Mucosa of descending colon (tissue), 3 donors: ENCODE data around the gene KRTAP4-1. TPM values are rescaled to one million over a fixed set of nuclear protein-coding genes. Genes with fewer than 3 reads are reported as not detected.
"Not testable (repeated sequence)": the region's sequence is repeated elsewhere in the genome, so short reads cannot be mapped to it uniquely, and the experiment has no call there.

Experiments
- ATAC-seq: fragments of 200-7000 bp; cut with Tn5 transposase; one replicate; pipeline ENCODE4 v1.9.1; 2020; ENCODE audit warnings: mild to moderate bottlenecking, moderate library complexity
- DNase-seq, 3 donors: peaks; one replicate each; pipeline ENCODE4 v3.0.0-alpha.2; 2020
- H3K36me3 ChIP-seq: fragments of 200-600 bp; one replicate; pipeline ENCODE4 v1.8.0; 2021; ENCODE audit warnings: low read depth, mild to moderate bottlenecking
- H3K4me1 ChIP-seq: fragments of 200-600 bp; one replicate; pipeline ENCODE4 v1.8.0; 2021; ENCODE audit warnings: low read depth, mild to moderate bottlenecking
- H3K4me3 ChIP-seq: fragments of 200-600 bp; one replicate; pipeline ENCODE4 v1.8.0; 2021; ENCODE audit warnings: mild to moderate bottlenecking
- H3K9me3 ChIP-seq: fragments of 200-600 bp; one replicate; pipeline ENCODE4 v1.8.0; 2021; ENCODE audit warnings: mild to moderate bottlenecking
- intact Hi-C, 2 donors: fragments of 100-400 bp; cut with DNase I in 1 of 2; cut with micrococcal nuclease in 1 of 2; formaldehyde crosslinking; loops; one replicate each; pipeline versions ENCODE4 v1.11.0 to v1.11.1; 2022; cut with DNase I, micrococcal nuclease
- long read RNA-seq, 2 donors: library from polyadenylated mRNA; unstranded; transcript quantifications; one replicate each; pipeline ENCODE4 v2.0.0, GENCODE V29; 2019 to 2021
- total RNA-seq, 3 donors: library from RNA; stranded (reverse); fragmentation: NEBNext Ultra II Directional in 2 of 3; extraction: Animal tissue kit (Norgen Biotek cat#: 25700) in 2 of 3; gene quantifications; one replicate each; pipeline versions ENCODE4 v1.2.1 to v1.2.4, GENCODE V29; 2021 to 2023
- TF ChIP-seq, protein P1 (sequence below): fragments of 200-600 bp; IDR thresholded peaks from one replicate; pipeline ENCODE4 v1.8.0; 2022; ENCODE audit warnings: antibody characterized with exemption, mild to moderate bottlenecking
- donor health status: DM: no; HTN: no; CAD: no; lungs with moderate emphysema.
- donor health status: DM: no; HTN: no; CAD: no.
- donor health status: DM: no; HTN: yes; CAD: no.

KRTAP4-1 gene
- total RNA-seq: under 1 TPM in 1 of 3 donors, not detected in 2; 0.84 TPM
- long read RNA-seq, donor 1: 0 reads
- long read RNA-seq, donor 2, partial matches to known transcripts: 0 of 2 reads
- long read RNA-seq, donor 2, other reads (novel, unspliced or antisense): 2 of 2 reads

DNA sequence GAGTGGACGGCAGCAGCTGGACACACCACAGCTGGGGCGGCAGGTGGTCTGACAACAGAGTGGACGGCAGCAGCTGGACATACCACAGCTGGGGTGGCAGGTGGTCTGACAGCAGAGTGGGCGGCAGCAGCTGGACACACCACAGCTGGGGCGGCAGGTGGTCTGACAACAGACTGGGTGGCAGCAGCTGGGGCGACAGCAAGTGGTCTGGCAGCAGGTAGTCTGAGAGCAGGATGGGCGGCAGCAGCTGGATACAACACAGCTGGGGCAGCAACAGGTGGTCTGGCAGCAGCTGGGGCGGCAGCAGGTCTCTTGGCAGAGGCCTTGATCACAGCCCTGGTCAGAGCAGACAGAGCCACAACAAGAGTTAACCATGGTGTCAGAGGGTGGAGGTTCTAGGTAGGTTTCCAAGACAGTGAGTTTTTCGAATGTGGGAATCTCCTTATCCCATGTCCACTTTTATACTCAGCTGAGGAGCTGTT lies at the start of gene KRTAP4-1:
Gene KRTAP4-1, minus strand, starts transcription at position 432 of the 482 bp plus-strand sequence. Its CDS starts 57 bp downstream, at position 375.
- DNase-seq (no peak), ATAC-seq (no peak)
- Histone ChIP-seq H3K4me1 (no peaks in the 10 kb centered on the region), H3K9me3 (no peaks in the 10 kb centered on the region), H3K36me3 (no peaks in the 10 kb centered on the region), H3K4me3 (no peak within 1 kb of the TSS)
- intact Hi-C loops: no loop called here
- TF ChIP-seq, protein P1, sequence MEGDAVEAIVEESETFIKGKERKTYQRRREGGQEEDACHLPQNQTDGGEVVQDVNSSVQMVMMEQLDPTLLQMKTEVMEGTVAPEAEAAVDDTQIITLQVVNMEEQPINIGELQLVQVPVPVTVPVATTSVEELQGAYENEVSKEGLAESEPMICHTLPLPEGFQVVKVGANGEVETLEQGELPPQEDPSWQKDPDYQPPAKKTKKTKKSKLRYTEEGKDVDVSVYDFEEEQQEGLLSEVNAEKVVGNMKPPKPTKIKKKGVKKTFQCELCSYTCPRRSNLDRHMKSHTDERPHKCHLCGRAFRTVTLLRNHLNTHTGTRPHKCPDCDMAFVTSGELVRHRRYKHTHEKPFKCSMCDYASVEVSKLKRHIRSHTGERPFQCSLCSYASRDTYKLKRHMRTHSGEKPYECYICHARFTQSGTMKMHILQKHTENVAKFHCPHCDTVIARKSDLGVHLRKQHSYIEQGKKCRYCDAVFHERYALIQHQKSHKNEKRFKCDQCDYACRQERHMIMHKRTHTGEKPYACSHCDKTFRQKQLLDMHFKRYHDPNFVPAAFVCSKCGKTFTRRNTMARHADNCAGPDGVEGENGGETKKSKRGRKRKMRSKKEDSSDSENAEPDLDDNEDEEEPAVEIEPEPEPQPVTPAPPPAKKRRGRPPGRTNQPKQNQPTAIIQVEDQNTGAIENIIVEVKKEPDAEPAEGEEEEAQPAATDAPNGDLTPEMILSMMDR: no peak

DNA sequence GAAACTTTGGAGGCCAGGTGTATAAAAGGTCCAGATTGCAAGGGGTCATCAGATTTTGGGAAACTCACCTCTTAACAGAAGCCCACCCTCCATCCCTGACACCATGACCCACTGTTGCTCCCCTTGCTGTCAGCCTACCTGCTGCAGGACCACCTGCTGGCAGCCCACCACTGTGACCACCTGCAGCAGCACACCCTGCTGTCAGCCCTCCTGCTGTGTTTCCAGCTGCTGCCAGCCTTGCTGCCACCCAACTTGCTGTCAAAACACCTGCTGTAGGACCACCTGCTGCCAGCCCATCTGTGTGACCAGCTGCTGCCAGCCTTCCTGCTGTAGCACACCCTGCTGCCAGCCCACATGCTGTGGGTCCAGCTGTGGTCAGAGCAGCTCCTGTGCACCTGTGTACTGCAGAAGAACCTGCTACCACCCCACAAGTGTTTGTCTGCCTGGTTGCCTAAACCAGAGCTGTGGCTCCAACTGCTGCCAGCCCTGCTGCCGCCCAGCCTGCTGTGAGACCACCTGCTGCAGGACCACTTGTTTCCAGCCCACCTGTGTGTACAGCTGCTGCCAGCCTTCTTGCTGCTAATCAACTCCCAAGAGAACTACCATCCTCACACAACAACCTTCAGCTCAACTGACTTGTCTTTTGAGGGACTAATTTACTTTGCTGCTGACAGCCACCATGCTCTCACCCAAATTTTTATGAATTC lies 47.8 kb upstream of the KRTAP4-1 start, which contains the start of gene KRTAP9-3:
Gene KRTAP9-3, plus strand, starts transcription at position 51 of the 707 bp plus-strand sequence. Its CDS starts 53 bp downstream, at position 104.
- DNase-seq, H3K36me3 ChIP-seq, H3K9me3 ChIP-seq, intact Hi-C loops, H3K4me1 ChIP-seq, ATAC-seq, H3K4me3 ChIP-seq: not testable (repeated sequence)

DNA sequence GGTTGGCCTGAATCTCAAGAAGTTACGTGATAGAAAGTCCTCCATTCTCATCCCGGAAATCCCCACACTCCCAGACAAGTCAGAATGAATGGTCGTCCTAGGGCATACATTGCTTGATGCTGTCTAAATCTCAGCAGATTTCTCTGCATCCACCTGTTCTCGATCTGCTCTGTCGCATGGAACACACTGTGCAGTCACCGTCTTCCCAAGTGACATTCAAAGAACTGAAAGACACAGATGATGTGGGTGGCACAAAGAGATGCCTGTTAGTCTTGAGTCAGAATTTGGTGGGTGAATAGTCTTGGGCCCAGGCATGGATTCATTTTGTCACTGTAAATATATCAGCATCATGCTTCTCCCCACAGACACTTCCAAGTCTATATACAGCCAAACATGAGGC lies 47.0 kb upstream of the KRTAP4-1 start:
- no peak for DNase-seq
- Histone ChIP-seq H3K4me1 (no peaks in the 10 kb centered on the region), H3K4me3 (no peak overlapping the region), H3K9me3 (no peaks in the 10 kb centered on the region), H3K36me3 (no peaks in the 10 kb centered on the region)
- TF ChIP-seq, protein P1: no peak
- intact Hi-C loops: no loop called here
- no peak for ATAC-seq

DNA sequence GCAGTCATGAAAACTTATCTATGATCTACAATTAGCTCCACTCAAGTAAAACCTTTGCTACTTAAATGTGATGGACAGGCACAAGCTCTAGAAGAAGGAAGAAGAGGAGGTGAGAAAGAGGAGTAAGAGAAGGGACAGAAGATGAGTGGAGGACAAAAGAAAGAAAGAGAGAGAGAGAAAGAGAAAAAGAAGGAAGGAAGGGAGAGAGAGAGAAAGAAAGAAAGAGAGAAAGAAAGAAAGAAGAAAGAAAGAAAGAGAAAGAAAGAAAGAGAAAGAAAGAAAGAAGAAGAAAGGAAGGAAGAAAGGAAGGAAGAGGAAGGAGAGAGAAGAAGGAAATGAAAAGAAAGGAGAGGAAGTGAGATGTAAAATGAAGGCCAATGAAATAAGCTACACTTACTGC lies 45.4 kb upstream of the KRTAP4-1 start:
- no peaks in the 10 kb centered on the region for H3K4me1 ChIP-seq

DNA sequence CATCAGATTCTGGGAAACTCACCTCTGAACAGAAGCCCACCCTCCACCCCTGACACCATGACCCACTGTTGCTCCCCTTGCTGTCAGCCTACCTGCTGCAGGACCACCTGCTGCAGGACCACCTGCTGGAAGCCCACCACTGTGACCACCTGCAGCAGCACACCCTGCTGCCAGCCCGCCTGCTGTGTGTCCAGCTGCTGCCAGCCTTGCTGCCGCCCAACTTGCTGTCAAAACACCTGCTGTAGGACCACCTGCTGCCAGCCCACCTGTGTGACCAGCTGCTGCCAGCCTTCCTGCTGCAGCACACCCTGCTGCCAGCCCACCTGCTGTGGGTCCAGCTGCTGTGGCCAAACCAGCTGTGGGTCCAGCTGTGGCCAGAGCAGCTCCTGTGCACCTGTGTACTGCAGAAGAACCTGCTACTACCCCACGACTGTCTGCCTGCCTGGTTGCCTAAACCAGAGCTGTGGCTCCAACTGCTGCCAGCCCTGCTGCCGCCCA lies 41.9 kb upstream of the KRTAP4-1 start, which contains the start of gene KRTAP9-2:
Gene KRTAP9-2, plus strand, starts transcription at position 51 of the 498 bp plus-strand sequence. Its CDS starts 7 bp downstream, at position 58.
- H3K4me1 ChIP-seq, H3K36me3 ChIP-seq, ATAC-seq, H3K4me3 ChIP-seq, DNase-seq, intact Hi-C loops, H3K9me3 ChIP-seq: not testable (repeated sequence)

More for the DNA sequence above, 45.4 kb upstream of the KRTAP4-1 start:
- no peaks in the 10 kb centered on the region for H3K36me3 ChIP-seq
- intact Hi-C loops: no loop called here
- TF ChIP-seq, protein P1: no peak
- no peak overlapping the region for H3K4me3 ChIP-seq
- ATAC-seq: no peak
- DNase-seq: no peak
- H3K9me3 ChIP-seq: no peaks in the 10 kb centered on the region

DNA sequence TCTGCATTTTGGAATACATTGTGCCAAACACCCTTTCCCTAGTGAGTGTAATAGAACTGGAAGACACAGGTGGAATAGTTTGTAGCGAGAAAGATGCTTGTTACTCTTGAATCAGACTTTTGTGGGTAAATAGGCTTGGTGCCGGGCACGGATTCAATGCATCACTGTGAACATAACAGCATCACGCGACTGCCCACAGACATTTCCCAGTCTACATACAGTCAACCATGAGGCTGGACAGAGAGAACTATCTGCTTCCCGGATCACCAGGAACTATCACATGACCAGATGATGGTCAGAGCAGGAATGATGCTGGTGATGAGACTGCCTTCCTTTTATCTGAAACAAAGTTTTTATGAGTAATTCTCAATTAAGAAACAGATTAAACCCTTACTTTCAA lies 41.3 kb upstream of the KRTAP4-1 start:
- Histone ChIP-seq H3K9me3 (no peaks in the 10 kb centered on the region), H3K4me3 (no peak overlapping the region), H3K4me1 (no peaks in the 10 kb centered on the region), H3K36me3 (no peaks in the 10 kb centered on the region)
- ATAC-seq: no peak
- DNase-seq: no peak
- intact Hi-C loops: no loop called here
- TF ChIP-seq, protein P1: no peak
